DMS114 treated with DMSO at 0.1 percent for 48 hours (cell line): Measurements from ENCODE around the gene ARHGAP8.

ENCODE experiments used
- DNase-seq: peaks from one replicate; lab custom pipeline; 2025; ENCODE audit not compliant: unreplicated experiment; lab: John Stamatoyannopoulos, UW

The ARHGAP8 gene

GRCh38 chr22:44752285-44753188 is at the start of gene ARHGAP8:
Gene ARHGAP8 (plus strand): TSS chr22:44752575. CDS start chr22:44786528, 33,953 bp downstream.
- DNase-seq, result no peak

- DNase-seq, result no peak
Observed at GRCh38 chr22:44703255-44703870, 49.0 kb upstream of the ARHGAP8 start.

- DNase-seq, result no peak
Observed at GRCh38 chr22:44704159-44705021, 48.0 kb upstream of the ARHGAP8 start.

GRCh38 chr22:44705022-44705297 is 47.4 kb upstream of the ARHGAP8 start:
- DNase-seq, result no peak

DNA sequence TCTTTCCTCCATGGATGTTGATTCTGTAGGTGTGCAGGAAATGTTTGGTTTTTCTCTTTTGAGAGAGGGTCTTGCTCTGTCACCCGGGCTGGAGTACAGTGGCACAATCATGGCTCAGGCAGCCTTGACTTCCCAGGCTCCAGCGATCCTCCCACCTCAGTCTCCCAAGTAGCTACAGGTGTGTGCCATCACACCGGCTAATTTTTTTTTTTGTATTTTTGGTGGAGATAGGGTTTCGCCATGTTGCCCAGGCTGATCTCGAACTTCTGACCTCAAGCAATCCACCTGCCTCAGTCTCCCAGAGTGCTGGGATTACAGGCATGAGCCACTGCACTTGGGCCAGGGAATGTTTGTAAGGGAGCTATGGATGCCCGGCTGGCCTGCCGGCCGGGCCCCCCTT is 45.9 kb upstream of the ARHGAP8 start:
- no peak for DNase-seq

GRCh38 chr22:44707178-44707577 is 45.2 kb upstream of the ARHGAP8 start:
- DNase-seq, result no peak

GRCh38 chr22:44707752-44708151 is 44.6 kb upstream of the ARHGAP8 start:
- no peak for DNase-seq

DNA sequence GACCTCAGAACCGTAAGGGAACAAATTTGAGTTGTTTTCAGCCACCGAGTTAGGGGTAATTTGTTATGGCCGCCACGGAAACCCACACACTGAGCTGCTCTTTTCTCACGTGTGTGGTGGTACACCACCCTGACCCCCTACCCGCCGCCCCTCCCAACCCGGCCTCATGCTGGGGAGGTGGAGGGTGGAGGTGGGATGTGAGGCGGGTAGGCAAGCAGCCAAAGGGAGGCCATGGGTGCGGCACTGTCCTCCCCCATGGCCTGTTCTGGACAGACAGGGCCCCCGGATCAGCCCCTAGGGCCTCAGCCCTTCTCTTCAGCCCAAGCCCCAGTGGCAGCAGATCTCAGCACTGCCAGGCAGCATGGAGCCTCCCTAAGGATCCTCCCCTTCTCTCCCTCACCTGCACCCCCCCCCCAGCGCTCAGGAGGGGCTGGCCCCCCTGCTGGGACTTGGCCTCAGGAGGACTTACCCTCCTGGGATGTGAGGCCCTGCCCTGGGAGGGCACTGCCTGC is 42.4 kb upstream of the ARHGAP8 start:
- DNase-seq, result no peak

DNA sequence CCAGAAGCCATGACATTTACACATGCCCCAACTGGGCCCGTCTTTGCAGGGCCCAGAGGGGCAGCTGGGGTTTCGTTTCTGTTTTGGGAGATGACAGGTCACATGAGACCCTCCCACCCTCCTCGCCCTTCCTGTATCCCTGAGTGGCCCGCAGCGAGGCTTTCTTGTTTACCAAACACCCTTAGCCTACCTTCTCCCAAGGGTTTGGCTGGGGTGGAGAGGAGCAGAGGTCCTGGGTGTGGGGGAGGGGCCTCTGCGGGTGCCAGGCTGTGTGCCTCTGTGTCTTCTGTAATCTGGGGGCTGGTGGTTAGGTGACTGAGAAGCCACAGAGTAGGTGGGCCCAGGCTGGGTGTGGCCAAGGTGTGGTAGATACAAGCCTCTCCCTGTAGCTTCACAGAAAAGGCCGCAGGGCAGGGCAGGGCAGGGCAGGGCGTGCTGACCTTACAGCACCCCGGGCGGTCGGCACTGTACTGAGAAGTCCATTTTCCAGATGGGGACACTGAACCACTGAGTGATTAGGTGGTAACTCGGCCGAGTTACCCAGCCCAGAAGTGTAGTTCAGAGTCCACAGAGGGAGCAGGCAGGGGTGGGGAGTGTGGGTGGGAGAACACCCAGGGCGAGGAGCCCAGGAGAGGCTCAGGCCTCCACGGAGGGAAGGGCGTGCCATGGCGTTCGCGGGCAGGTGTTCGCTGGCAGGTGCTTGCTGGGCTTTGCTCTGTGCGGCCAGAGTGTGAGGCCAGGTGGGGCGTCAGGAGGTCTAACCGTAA is 41.7 kb upstream of the ARHGAP8 start:
- no peak for DNase-seq

GRCh38 chr22:44711241-44711560 is 41.2 kb upstream of the ARHGAP8 start:
- no peak for DNase-seq

DNA sequence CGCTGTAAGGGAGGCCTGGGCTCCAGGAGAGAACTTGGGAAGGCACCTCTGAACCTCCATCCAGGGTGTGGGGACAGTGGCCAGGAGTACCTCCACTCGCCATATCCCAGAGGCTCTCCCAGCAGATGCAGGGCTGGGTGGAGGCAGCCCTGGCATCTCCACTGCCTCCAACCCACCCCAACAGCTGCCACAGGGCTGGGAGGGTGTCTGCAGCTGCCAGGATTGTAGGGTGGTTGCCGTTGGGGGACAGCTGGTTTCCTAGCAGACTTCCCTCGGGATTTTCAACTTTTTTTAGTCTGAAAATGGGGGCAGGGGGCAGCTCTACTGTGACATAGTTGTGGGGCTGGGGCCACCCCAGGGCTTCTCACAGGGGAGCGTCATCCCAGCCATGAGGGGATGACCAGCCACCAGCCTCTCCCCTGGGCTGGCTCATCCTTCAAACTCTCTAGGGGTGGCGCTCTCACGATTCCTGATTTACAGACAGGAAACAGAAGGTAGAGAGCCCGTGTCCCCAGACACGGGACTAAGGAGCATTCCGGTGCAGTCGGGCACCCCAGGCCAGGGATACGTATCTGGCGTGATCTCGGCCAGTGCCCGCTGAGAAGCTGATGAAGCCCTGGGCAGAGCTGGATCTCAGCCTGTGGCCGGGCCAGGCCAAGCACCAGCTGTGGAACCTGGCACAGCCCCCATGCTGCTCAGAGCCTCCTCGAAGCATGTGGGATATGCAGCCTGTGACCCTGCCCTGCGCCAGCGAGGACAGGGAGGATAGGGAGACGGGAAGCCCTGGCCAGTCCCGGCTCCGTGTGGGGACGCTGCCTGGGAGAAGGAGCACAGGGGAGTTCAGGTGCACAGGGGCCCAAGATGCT is 40.5 kb upstream of the ARHGAP8 start:
- no peak for DNase-seq

- no peak for DNase-seq
Observed at GRCh38 chr22:44712962-44713361, 39.4 kb upstream of the ARHGAP8 start.

DNA sequence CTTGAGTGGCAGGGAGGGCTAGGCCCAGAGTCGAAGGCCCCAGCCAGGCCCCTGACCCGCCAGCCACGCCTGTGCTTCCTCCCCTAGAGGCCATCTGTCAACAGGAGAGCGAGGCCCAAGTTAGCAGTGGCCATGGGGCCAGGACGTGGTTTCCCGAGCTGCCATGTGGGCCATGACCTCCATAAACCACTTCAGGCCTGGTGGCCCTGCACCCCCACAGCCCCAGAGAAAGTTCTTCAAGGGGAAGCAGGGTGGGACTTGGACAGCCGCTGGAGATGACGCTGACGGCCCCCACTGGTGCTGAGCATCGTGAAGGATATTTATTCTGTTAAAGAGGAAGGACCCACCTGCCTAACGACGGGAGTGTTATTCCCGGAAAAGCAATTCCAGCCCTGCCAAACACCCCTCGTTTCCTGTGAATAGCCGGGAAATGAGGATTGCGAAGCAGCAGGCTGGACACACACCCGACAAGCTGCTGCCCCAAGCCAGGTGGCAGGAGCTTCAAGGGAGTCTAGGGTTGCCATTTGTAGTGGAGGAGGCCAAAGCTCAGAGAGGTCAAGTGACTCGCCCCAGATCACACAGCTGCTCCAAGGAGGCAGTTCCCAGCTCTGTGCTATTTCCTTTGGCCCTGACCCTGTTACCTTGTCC is 37.5 kb upstream of the ARHGAP8 start:
- no peak for DNase-seq

DNA sequence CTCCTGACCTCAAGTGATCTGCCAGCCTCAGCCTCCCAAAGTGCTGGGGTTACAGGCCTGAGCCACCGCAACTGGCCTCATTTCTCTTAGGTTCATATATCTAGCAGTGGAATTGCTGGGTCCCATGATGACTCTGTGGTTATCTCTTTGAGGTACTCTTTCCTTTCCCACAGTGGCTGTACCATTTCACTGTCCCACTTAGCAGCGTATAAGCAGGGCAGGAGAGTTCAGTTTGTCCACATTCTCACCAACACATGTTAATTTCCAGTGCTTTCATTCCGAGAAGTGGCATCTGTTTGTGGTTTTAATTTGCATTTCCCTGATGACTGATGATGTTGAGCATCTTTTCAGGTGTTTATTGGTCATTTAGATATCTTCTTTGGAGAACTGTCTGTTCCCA is 34.0 kb upstream of the ARHGAP8 start:
- DNase-seq, result no peak

GRCh38 chr22:44719586-44720368 is 32.6 kb upstream of the ARHGAP8 start:
- no peak for DNase-seq

DNA sequence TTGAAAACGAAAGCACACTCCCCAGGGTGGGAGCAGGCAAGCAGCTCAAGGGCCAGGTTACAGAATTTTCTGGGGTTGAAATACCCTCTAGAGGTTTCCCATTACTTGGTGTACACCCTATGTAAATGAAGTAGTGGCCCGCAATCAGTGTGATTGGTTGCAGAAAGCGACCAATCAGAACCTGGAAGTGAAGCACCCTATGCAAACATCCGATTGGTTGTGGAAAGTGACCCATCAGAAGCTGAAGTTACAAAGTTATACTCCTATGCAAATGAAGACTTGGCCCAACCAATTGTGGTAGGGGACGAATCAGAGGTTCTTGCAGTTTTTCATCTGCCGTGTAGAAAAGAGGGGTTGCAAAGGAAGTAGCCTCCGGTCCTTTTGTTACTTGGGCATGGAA is 31.2 kb upstream of the ARHGAP8 start:
- no peak for DNase-seq

- no peak for DNase-seq
Observed at GRCh38 chr22:44722611-44723010, 29.8 kb upstream of the ARHGAP8 start.

- DNase-seq, result no peak
Observed at GRCh38 chr22:44723801-44724200, 28.6 kb upstream of the ARHGAP8 start.

DNA sequence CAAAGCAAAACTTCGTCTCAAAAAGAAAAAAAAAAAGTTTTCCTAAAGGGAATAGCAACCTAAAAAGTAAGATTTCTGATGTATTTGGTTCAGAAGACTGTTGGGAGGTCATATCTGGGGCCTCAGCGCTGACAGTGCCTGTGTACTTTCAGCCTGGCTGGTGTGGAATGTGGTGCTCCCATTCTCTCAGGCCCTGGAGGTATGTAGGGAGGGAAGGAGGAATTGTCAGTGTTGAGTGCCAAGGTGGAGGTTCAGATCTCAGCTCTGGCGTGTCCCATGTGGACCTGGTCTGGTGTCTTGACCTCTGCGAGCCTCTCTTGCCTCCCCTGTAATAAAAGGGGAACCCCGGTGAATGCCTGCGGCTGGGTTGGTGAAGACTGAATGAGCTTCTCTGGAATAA is 28.0 kb upstream of the ARHGAP8 start:
- no peak for DNase-seq
